ENCODE data around the gene CCSER1. TPM values are rescaled to one million over a fixed set of nuclear protein-coding genes. Genes with fewer than 3 reads are reported as not detected.

CCSER1 gene
- total RNA-seq, 1 donor from 2014 or later = 15.7 TPM

- H3K36me3 Mint-ChIP-seq (ENCODE audit: unreplicated experiment) = no peaks in the 10 kb centered on the region
- no peaks in the 10 kb centered on the region for H3K4me1 Mint-ChIP-seq (ENCODE audit: low read depth, unreplicated experiment)
- no peak overlapping the region for H3K27ac Mint-ChIP-seq (ENCODE audit: unreplicated experiment)
- no peak for DNase-seq
- no peaks in the 10 kb centered on the region for H3K9me3 Mint-ChIP-seq (ENCODE audit: unreplicated experiment)
- H3K27me3 Mint-ChIP-seq (ENCODE audit: unreplicated experiment) = no peaks in the 10 kb centered on the region
- TF ChIP-seq, protein P1, sequence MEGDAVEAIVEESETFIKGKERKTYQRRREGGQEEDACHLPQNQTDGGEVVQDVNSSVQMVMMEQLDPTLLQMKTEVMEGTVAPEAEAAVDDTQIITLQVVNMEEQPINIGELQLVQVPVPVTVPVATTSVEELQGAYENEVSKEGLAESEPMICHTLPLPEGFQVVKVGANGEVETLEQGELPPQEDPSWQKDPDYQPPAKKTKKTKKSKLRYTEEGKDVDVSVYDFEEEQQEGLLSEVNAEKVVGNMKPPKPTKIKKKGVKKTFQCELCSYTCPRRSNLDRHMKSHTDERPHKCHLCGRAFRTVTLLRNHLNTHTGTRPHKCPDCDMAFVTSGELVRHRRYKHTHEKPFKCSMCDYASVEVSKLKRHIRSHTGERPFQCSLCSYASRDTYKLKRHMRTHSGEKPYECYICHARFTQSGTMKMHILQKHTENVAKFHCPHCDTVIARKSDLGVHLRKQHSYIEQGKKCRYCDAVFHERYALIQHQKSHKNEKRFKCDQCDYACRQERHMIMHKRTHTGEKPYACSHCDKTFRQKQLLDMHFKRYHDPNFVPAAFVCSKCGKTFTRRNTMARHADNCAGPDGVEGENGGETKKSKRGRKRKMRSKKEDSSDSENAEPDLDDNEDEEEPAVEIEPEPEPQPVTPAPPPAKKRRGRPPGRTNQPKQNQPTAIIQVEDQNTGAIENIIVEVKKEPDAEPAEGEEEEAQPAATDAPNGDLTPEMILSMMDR (IDR thresholded peaks at IDR 0.05; ENCODE audit: partially characterized antibody, unreplicated experiment) = no peak
- H3K4me3 Mint-ChIP-seq (ENCODE audit: unreplicated experiment) = no peak overlapping the region
Observed at GRCh38 chr4:90994851-90995574, 867.8 kb downstream of the CCSER1 start.

GRCh38 chr4:90995996-90996395 is 868.8 kb downstream of the CCSER1 start:
- DNase-seq = no peak
- Mint-ChIP-seq H3K4me3 (ENCODE audit: unreplicated experiment) (no peak overlapping the region), H3K27ac (ENCODE audit: unreplicated experiment) (no peak overlapping the region), H3K4me1 (ENCODE audit: low read depth, unreplicated experiment) (no peaks in the 10 kb centered on the region), H3K27me3 (ENCODE audit: unreplicated experiment) (no peaks in the 10 kb centered on the region), H3K36me3 (ENCODE audit: unreplicated experiment) (no peaks in the 10 kb centered on the region), H3K9me3 (ENCODE audit: unreplicated experiment) (no peaks in the 10 kb centered on the region)
- TF ChIP-seq, protein P1 (IDR thresholded peaks at IDR 0.05; ENCODE audit: partially characterized antibody, unreplicated experiment) = no peak

- TF ChIP-seq, protein P1 (IDR thresholded peaks at IDR 0.05; ENCODE audit: partially characterized antibody, unreplicated experiment) = no peak
- Mint-ChIP-seq H3K9me3 (ENCODE audit: unreplicated experiment) (no peaks in the 10 kb centered on the region), H3K4me3 (ENCODE audit: unreplicated experiment) (no peak overlapping the region), H3K27ac (ENCODE audit: unreplicated experiment) (no peak overlapping the region), H3K36me3 (ENCODE audit: unreplicated experiment) (no peaks in the 10 kb centered on the region), H3K27me3 (ENCODE audit: unreplicated experiment) (no peaks in the 10 kb centered on the region), H3K4me1 (ENCODE audit: low read depth, unreplicated experiment) (no peaks in the 10 kb centered on the region)
- DNase-seq = no peak
Observed at GRCh38 chr4:90996813-90997212, 869.6 kb downstream of the CCSER1 start.

- Mint-ChIP-seq H3K9me3 (ENCODE audit: unreplicated experiment) (no peaks in the 10 kb centered on the region), H3K27me3 (ENCODE audit: unreplicated experiment) (peaks cover 2% of the 10 kb centered on the region), H3K27ac (ENCODE audit: unreplicated experiment) (no peak overlapping the region), H3K4me1 (ENCODE audit: low read depth, unreplicated experiment) (no peaks in the 10 kb centered on the region), H3K4me3 (ENCODE audit: unreplicated experiment) (no peak overlapping the region), H3K36me3 (ENCODE audit: unreplicated experiment) (no peaks in the 10 kb centered on the region)
- DNase-seq = no peak
- TF ChIP-seq, protein P1 (IDR thresholded peaks at IDR 0.05; ENCODE audit: partially characterized antibody, unreplicated experiment) = no peak
Observed at GRCh38 chr4:91015861-91016260, 888.7 kb downstream of the CCSER1 start.

- Mint-ChIP-seq H3K27me3 (ENCODE audit: unreplicated experiment) (peaks cover 2% of the 10 kb centered on the region), H3K36me3 (ENCODE audit: unreplicated experiment) (no peaks in the 10 kb centered on the region), H3K27ac (ENCODE audit: unreplicated experiment) (no peak overlapping the region), H3K4me3 (ENCODE audit: unreplicated experiment) (no peak overlapping the region), H3K9me3 (ENCODE audit: unreplicated experiment) (no peaks in the 10 kb centered on the region), H3K4me1 (ENCODE audit: low read depth, unreplicated experiment) (no peaks in the 10 kb centered on the region)
- TF ChIP-seq, protein P1 (IDR thresholded peaks at IDR 0.05; ENCODE audit: partially characterized antibody, unreplicated experiment) = no peak
- DNase-seq = no peak
Observed at GRCh38 chr4:91019513-91019912, 892.3 kb downstream of the CCSER1 start.
